Measurements from ENCODE around the gene MBD3L4.
"Not testable (repeated sequence)": the region's sequence is repeated elsewhere in the genome, so short reads cannot be mapped to it uniquely, and the experiment has no call there.

The MBD3L4 gene
- 0 to 0.22 (median 0) reads per million in 17 experiments for total RNA-seq

DNA sequence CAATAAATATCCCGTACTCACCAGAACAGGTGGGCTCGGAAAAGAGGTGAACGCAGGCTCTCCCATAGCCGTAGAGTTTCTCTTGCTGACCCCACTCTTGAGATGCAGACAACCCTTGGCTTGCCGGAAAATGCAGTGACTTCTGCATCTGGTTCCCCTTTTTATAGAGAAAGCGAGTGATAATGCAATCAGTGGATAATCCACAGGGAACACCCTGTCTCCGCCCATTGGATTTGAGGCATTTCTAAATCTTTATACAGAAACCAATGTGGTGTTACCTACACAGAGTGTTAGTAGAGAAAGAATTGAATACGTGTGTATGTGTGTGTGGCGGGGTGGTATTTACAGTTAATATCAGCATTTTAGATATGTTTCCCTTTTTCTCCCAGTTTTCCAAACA lies at the start of gene MBD3L4:
MBD3L4 (minus strand) TSS at position 101 of the 400 bp plus-strand sequence; CDS start at position 66, 35 bp downstream.
- not testable (repeated sequence) for DNase-seq

DNA sequence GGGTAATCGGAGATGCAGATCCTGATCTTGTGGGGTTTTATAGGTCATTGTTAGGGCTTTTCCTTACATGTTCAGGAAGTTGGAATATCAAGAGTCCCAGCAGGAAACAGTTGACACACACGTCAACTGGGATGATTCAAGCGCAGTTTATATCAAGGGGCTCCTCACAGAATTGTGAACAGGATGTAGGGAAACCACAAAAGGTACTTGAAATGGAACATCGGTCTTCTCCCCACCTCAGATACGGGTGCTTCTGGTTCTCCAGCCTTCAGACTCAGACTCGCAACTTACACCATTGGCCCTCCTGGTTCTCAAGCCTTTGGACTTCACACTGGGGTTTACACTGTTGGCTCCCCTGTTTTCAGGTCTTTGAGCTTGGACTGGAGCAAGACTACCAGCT lies 49.0 kb upstream of the MBD3L4 start:
- DNase-seq, result no peak

DNA sequence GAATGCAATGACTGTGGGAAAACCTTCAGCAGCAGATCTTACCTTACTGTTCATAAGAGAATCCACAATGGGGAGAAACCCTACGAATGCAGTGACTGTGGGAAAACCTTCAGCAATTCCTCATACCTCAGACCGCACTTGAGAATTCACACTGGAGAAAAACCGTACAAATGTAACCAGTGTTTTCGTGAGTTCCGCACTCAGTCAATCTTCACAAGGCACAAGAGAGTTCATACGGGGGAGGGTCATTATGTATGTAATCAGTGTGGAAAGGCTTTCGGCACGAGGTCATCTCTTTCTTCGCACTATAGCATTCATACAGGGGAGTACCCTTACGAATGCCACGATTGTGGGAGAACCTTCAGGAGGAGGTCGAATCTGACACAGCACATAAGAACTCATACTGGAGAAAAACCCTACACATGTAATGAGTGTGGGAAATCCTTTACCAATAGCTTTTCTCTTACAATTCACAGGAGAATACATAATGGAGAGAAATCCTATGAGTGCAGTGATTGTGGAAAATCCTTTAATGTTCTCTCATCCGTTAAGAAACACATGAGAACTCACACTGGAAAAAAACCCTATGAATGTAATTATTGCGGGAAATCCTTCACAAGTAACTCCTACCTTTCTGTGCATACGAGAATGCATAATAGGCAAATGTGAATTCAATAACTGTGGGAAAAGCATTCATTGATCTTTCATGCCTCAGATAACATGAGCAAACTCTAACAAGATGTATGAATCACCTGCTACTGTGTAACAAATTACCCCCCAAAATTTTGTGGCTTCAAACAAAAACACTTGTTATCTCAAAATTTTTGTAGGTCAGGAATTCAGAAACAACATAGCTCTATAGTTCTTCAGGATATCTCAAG lies 43.3 kb upstream of the MBD3L4 start:
- DNase-seq, result peak in 2 of 4 experiments; percentile 20 to 29

GRCh38 chr19:7078008-7078407 lies 38.0 kb upstream of the MBD3L4 start:
- DNase-seq, result peak in 1 of 4 experiments; percentile 11

DNA sequence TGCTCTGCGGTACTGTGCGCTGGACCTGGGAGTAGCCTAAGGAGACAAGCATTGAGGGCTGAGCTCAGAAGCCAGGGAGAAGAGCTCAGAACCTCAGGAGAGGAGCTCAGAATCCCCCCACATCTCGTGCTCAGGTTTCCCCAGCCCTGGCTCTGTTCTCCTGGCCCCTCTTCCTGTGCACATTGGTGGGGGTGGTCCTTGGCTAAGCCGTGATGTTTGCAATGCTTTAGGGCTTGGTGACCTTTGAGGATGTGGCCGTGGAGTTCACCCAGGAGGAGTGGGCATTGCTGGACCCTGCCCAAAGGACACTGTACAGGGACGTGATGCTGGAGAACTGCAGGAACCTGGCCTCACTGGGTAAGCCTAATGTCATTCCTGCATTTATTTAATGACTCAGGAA lies 36.2 kb upstream of the MBD3L4 start:
- DNase-seq, result no peak

- DNase-seq, result no peak
Observed at GRCh38 chr19:7074705-7075282, 34.8 kb upstream of the MBD3L4 start.

GRCh38 chr19:7072541-7072940 lies 32.6 kb upstream of the MBD3L4 start:
- DNase-seq, result no peak

DNA sequence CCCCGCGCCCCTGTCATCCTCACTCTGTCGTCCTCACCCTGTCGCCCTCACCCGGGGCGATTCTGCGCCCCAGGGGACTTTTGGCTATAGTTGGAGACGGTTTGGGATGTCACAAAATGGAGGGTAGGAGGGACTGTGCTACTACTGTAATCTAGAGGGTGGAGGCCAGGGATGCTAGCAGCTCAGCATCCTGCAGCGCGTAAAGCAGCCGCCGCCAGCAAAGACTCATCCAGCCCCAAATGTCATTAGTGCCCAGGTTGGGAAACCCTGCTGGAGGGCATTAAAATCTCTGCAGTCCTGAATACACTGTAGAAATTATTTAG lies 29.9 kb upstream of the MBD3L4 start:
- DNase-seq, result peak in 1 of 4 experiments; percentile 15

DNA sequence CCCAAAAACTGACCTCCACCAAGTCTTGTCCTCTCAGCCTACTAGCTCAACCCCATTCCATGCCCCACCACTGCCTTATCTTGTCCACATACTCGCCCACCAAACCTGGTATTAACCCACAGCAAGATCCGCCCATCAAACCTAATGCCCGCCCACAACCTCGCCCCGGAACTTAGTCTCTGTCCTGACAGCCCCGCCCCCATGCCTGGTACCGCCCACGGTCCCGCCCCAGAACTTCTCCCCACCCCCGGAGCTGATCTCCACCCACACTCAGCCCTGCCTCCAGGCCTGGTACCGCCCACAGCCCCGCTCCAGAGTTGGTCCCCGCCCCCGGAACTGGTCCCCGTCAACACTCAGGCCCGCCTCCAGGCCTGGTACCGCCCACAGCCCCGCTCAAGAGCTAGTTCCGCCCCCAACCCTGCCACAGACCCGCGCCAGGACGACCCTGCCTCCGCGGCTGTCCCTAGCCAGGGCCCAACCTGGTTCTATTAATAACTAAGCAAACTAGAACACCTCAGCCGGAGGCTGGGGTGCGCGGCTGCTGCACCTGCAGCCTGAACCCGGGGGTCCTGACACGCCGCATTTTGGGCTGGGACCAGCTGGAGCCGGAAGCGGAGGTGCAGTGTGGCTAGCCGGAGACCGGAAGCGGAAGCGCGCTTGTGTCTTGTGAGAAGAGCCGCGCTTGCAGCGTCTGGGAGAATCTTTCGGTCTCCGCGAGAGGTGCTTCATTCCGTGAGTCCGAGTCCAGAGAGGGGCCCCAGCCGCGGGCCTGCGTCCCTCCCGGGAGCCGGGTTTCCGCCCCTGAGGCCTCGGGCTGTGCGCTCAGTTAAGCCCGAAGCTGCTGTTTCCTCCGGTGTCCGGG lies 29.3 kb upstream of the MBD3L4 start, which contains the start of gene ZNF557:
ZNF557 (plus strand) TSS at position 662 of the 862 bp plus-strand sequence. CDS start 5,372 bp downstream, outside the sequence.
- peak; percentile 97 to 99 (median 98) for DNase-seq

DNA sequence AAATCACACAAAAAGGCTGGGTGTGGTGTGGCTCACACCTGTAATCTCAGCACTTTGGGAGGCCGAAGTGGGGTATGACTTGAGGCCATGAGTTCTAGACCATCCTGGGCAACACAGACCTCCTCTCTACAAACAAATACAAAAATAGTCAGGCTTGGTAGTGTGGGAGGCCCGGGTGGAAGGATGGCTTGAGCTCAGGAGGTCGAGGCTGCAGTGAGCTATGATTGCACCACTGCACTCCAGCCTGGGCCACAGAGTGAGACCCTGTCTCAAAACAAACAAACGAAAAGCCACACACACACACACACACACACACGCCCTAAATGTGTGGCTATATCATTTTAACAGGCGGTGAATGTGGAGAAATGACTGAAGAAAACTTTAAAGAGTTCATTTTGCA lies 28.6 kb upstream of the MBD3L4 start:
- DNase-seq, result no peak

- no peak for DNase-seq
Observed at GRCh38 chr19:7067716-7068115, 27.7 kb upstream of the MBD3L4 start.

DNA sequence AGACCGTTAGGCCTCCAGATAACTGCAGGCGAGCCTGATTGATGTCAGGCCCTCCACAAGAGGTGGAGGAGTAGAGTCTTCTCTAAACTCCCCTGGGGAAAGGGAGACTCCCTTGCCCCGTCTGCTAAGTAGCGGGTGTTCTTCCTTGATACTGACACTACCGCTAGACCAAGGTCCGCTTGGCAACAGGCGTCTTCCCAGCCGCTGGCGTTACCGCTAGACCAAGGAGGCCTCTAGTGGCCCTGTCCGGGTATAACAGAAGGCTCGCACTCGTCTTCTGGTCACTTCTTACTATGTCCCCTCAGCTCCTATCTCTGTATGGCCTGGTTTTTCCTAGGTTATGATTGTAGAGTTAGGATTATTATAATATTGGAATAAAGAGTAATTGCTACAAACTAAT lies 27.1 kb upstream of the MBD3L4 start:
- DNase-seq, result peak in 3 of 4 experiments; percentile 23 to 30 (median 24)

DNA sequence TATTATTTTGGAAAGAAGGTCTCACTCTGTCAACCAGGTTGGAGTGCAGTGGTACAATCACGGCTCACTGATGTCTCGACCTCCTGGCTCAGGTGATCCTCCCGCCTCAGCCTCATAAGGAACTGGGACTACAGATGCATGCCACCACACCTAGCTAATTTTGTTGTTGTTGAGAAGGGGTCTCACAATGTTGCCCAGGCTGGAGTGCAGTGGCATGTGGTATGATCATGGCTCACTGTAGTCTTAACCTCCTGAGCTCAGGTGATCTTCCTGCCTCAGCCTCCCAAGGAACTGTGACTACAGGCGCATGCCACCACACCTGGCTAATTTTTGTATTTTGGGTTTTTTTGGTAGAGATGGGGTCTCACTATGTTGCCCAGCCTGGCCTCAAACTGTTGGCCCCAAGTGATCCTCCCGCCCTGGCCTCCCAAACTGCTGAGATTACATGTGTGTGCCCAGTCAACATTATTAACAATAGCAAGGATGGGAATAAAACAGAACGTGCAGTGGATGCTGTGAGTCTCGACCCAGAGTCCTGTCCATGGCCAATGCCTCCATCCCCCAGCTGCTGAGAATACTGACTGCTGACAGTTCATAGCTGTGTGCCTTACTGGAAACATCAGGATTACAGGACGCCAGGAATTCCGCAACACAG lies 23.9 kb upstream of the MBD3L4 start:
- DNase-seq, result no peak

- DNase-seq, result no peak
Observed at GRCh38 chr19:7063339-7063738, 23.4 kb upstream of the MBD3L4 start.

DNA sequence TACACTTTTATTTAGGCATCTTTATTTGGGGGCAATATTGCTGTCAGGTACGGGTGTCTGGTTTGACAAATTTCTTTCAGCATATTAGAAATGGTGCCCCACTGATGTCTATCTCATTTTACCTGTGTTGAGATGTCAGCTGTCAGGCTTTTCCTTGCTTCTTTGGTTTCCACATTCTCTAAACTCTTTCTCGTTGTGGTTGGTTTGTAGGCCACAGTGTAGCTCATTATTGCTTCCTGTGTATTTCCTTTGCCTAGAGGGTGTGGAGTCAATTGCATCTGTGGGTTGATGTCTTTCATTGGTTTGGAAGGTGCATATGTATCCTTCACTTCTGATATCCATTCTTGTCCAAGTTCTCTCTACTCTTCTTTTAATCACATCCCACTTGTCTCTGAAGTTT lies 20.0 kb upstream of the MBD3L4 start:
- not testable (repeated sequence) for DNase-seq

- DNase-seq, result not testable (repeated sequence)
Observed at GRCh38 chr19:7058576-7058975, 18.6 kb upstream of the MBD3L4 start, which contains the start of gene MBD3L3. Gene MBD3L3 (minus strand): TSS chr19:7058676. CDS start chr19:7058605, 71 bp downstream.

DNA sequence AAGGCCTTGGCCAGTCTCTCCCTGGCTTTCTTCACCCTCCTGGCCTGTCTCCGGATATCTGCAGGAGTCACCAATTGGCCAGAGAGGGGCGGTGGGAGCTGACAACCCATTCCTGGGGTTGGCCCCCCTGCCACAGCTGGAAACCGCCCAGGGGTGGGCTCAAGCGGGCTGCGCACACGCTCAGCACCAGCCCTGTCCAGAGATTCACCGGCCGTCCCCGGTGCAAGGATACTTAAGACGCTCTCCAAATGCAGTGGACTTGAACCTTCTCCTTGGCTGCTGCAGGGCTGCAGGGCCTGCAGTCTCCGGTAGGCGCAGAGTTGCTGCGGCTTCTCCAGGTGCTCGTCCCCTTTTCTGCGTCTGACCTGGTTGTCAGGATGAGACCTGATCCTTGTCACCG lies 16.4 kb upstream of the MBD3L4 start:
- DNase-seq, result not testable (repeated sequence)

- not testable (repeated sequence) for DNase-seq
Observed at GRCh38 chr19:7055679-7056078, 15.7 kb upstream of the MBD3L4 start.

DNA sequence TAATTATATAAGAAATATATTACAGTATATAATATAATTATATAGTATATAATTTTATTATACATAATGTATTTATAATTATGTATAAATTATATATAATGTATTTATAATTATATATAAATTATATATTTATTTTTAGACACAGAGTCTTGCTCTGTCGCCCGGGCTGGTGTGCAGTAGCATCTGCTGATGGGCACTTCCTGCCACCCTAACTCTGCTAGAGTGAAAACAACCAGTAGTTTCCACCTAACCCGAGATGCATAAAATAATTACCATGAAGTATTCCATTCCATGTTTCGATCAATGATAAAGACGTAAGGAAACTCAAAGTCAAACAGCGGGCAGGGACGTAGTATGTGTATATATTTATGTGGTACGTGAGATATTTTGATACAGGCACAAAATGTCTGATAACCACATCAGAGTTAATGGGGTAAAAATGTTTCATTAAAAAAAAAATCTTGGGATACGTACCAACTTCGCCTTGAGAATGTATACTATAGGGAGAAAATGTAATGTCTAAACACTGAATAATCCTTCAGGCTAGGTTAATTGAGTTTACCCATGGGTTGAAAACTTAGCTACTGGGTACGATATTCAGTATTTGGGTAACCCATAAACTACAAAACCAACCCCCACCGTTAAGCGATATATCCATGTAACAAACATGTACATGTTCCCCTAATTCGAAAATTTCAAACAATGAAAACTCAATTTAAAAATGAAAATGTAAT lies 14.8 kb upstream of the MBD3L4 start:
- DNase-seq, result not testable (repeated sequence)

DNA sequence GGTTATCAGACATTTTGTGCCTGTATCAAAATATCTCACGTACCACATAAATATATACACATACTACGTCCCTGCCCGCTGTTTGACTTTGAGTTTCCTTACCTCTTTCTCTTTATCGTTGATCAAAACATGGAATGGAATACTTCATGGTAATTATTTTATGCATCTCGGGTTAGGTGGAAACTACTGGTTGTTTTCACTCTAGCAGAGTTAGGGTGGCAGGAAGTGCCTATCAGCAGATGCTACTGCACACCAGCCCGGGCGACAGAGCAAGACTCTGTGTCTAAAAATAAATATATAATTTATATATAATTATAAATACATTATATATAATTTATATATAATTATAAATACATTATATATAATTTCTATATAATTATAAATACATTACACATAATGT lies 12.9 kb upstream of the MBD3L4 start:
- not testable (repeated sequence) for DNase-seq

DNA sequence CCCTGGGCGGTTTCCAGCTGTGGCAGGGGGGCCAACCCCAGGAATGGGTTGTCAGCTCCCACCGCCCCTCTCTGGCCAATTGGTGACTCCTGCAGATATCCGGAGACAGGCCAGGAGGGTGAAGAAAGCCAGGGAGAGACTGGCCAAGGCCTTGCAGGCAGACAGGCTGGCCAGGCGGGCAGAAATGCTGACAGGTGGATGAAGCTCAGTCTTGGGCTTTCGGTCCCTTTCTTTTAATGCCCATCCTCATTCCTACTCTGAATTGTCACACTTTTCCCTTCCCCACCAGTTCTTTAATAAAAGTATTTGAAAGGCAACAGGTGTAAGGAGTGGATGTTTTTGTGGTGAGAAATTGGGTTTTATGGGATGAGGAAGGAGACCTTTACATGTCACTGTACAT lies 11.4 kb upstream of the MBD3L4 start:
- DNase-seq, result not testable (repeated sequence)
